Measurements from ENCODE around the gene TRPM3.

TRPM3 gene

GRCh38 chr9:70580606-70581195, 540.7 kb downstream of the TRPM3 start:
- TF ChIP-seq CTCF (IDR thresholded peaks at IDR 0.05; ENCODE audit: insufficient read depth, low read depth, low read length, missing control alignments): no peak
- H3K4me3 ChIP-seq (ENCODE audit: low read depth, low read length): no peak overlapping the region
- no peak for DNase-seq (ENCODE audit: low read depth)

- H3K4me3 ChIP-seq (ENCODE audit: low read depth, low read length): no peak overlapping the region
- no peak for DNase-seq (ENCODE audit: low read depth)
- TF ChIP-seq CTCF (IDR thresholded peaks at IDR 0.05; ENCODE audit: insufficient read depth, low read depth, low read length, missing control alignments): no peak
Observed at GRCh38 chr9:70579686-70580085, 541.7 kb downstream of the TRPM3 start.

GRCh38 chr9:70578720-70579119, 542.7 kb downstream of the TRPM3 start:
- H3K4me3 ChIP-seq (ENCODE audit: low read depth, low read length): no peak overlapping the region
- DNase-seq (ENCODE audit: low read depth): no peak
- TF ChIP-seq CTCF (IDR thresholded peaks at IDR 0.05; ENCODE audit: insufficient read depth, low read depth, low read length, missing control alignments): peak; percentile 9

DNA sequence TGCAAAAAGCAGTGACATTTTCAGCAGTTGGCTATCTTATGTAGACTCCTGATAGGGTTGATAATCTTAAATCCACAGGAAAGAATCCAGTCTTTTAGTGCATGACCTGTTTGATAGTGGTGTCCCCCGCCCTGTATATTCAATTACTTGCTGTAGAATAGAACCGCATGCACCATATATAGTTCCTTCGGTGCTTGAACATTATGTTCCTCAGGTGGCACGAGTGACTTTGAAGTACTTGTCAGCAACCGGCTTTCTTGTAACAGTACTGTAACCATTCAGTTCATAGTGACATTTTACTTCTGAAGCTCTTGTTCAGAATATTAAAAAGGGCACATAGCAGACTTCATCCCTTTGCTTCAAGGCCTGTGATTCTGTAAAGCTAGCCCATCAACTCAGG, 543.8 kb downstream of the TRPM3 start:
- DNase-seq (ENCODE audit: low read depth): no peak
- no peak for TF ChIP-seq CTCF (IDR thresholded peaks at IDR 0.05; ENCODE audit: insufficient read depth, low read depth, low read length, missing control alignments)
- no peak overlapping the region for H3K4me3 ChIP-seq (ENCODE audit: low read depth, low read length)

DNA sequence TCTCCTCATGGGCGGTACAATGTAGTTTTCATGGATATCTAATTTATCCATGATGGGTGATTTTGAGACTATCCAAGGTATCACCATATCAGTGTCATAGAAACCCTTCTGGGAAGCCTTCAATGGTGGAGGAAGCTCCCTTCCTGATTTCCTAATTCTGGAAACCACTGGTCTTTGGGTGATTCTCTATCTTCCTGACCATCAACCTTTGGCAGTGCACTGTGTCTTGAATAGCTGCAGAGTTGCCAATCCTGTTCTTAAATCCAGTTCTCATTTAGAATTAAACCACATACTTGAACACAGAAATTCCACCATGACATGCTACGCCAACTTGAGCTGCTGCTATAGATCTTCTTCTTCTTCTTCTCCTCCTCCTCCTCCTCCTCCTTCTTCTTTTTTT, 545.3 kb downstream of the TRPM3 start:
- no peak overlapping the region for H3K4me3 ChIP-seq (ENCODE audit: low read depth, low read length)
- no peak for DNase-seq (ENCODE audit: low read depth)
- TF ChIP-seq CTCF (IDR thresholded peaks at IDR 0.05; ENCODE audit: insufficient read depth, low read depth, low read length, missing control alignments): no peak

- TF ChIP-seq CTCF (IDR thresholded peaks at IDR 0.05; ENCODE audit: insufficient read depth, low read depth, low read length, missing control alignments): no peak
- DNase-seq (ENCODE audit: low read depth): no peak
- H3K4me3 ChIP-seq (ENCODE audit: low read depth, low read length): no peak overlapping the region
Observed at GRCh38 chr9:70574151-70574837, 547.1 kb downstream of the TRPM3 start.

- H3K4me3 ChIP-seq (ENCODE audit: low read depth, low read length): no peak overlapping the region
- no peak for DNase-seq (ENCODE audit: low read depth)
- no peak for TF ChIP-seq CTCF (IDR thresholded peaks at IDR 0.05; ENCODE audit: insufficient read depth, low read depth, low read length, missing control alignments)
Observed at GRCh38 chr9:70573308-70573707, 548.1 kb downstream of the TRPM3 start.
